B cell (primary cell): ENCODE data around the gene GALNT11.

Experiments used
- CTCF ChIP-seq: fragments of 200-600 bp; IDR thresholded peaks from one replicate; pipeline ENCODE4 v1.8.0; 2022; ENCODE audit warnings: antibody characterized with exemption, mild to moderate bottlenecking
- EZH2 ChIP-seq: IDR thresholded peaks from 2 replicates; pipeline ENCODE4 v1.6.1; 2012; ENCODE audit warnings: borderline replicate concordance, low read depth, mild to moderate bottlenecking, moderate library complexity, low read length; ENCODE audit not compliant: insufficient read depth, poor library complexity, severe bottlenecking

GRCh38 chr7:152103066-152103465, 77.6 kb downstream of the GALNT11 start:
- TF ChIP-seq CTCF: no peak
- TF ChIP-seq EZH2: no peak
